GM20000 (cell line): ENCODE measurements around the gene LMTK3.
A peak's percentile ranks its signal among the peaks of the same experiment; 100 is the strongest.

Experiments
- DNase-seq: peaks from one replicate; pipeline ENCODE4 v3.0.0; 2012; ENCODE audit warnings: low spot score
- TF ChIP-seq, protein P1 (sequence below): IDR thresholded peaks from 2 replicates; pipeline ENCODE4 v1.5.1; 2012; ENCODE audit warnings: mild to moderate bottlenecking, control low read depth; ENCODE audit errors: extremely low read depth, missing control alignments

LMTK3 gene

GRCh38 chr19:48445256-48445605 is 66.4 kb downstream of the LMTK3 start:
- peak; percentile 78 for DNase-seq
- TF ChIP-seq, protein P1, sequence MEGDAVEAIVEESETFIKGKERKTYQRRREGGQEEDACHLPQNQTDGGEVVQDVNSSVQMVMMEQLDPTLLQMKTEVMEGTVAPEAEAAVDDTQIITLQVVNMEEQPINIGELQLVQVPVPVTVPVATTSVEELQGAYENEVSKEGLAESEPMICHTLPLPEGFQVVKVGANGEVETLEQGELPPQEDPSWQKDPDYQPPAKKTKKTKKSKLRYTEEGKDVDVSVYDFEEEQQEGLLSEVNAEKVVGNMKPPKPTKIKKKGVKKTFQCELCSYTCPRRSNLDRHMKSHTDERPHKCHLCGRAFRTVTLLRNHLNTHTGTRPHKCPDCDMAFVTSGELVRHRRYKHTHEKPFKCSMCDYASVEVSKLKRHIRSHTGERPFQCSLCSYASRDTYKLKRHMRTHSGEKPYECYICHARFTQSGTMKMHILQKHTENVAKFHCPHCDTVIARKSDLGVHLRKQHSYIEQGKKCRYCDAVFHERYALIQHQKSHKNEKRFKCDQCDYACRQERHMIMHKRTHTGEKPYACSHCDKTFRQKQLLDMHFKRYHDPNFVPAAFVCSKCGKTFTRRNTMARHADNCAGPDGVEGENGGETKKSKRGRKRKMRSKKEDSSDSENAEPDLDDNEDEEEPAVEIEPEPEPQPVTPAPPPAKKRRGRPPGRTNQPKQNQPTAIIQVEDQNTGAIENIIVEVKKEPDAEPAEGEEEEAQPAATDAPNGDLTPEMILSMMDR = no peak

- DNase-seq = no peak
- TF ChIP-seq, protein P1 = no peak
Measured at GRCh38 chr19:48444936-48445200, 66.8 kb downstream of the LMTK3 start.

DNA sequence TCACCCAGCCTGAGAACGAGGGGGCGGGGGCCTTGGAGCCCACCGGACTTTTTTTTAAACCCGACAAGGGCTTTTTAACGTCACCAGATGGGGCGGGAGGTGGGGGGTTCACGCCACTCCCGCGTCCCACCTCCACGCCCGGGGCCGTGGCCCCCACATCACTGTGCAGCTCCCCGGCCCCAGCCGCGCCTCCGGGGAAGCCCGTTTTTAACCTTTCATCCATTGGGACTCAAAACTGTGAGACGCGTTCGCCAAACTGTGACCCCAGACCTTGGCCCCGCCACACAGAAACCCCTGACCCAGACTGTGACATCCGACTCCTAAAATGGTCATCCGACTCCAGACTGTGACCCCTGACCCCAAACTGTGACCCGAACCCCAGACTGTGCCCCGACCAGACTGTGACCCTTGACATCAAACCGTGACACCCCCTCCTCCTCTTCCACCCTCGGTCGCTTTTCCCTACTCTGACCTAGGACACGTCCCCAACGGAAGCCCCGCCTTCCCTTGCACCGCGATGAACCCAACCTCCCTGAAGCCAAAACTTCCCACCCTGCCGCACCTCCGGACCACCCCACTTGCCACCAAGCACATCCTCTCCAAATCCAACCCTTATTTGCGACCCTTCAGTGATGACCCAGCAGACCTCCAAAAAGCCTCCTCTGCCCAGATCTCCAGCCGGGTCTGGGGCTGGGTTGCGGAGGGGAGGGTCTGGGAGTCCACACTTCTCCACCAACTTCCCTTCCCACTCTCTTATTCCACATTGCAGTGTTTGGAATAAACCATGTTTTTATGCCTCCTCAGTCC is 67.3 kb downstream of the LMTK3 start:
- peak; percentile 52 for DNase-seq
- TF ChIP-seq, protein P1 = no peak

DNA sequence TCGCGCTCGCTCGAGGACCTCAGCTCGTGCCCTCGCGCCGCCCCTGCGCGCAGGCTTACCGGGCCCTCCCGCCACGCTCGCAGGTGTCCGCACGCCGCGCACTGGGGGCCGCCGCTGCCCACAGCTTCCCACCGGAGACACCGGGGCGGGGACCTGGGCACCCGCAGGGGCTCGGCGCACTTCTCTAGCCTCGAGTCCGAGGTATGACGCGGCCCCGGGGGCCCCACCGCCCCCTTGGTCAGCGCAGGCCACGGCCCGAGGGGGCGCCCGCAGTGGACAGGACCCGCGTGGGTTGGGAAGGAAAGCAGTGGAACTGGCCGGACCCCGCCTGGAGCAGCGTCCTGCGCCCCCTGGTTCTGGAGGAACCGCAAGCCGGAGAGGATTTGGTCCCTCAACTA is 67.9 kb downstream of the LMTK3 start:
- TF ChIP-seq, protein P1 = no peak
- peak; percentile 56 for DNase-seq

DNA sequence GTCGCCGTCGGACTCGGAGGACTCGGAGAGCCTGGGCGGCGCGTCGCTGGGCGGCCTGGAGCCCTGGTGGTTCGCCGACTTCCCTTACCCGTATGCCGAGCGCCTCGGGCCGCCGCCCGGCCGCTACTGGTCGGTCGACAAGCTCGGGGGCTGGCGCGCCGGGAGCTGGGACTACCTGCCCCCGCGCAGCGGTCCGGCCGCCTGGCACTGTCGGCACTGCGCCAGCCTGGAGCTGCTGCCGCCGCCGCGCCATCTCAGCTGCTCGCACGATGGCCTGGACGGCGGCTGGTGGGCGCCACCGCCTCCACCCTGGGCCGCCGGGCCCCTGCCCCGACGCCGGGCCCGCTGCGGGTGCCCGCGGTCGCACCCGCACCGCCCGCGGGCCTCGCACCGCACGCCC is 68.4 kb downstream of the LMTK3 start:
- DNase-seq = peak; percentile 55
- TF ChIP-seq, protein P1 = no peak

- peak; percentile 34 for DNase-seq
Measured at GRCh38 chr19:48442116-48443035, 69.3 kb downstream of the LMTK3 start.

More at GRCh38 chr19:48442116-48443035, 69.3 kb downstream of the LMTK3 start:
- TF ChIP-seq, protein P1 = no peak
